SK-N-MC (cell line): ENCODE results near the gene CRIM1.
A peak's percentile ranks its signal among the peaks of the same experiment; 100 is the strongest.

Source experiments
- DNase-seq: peaks from one replicate; pipeline ENCODE4 v3.0.0-alpha.2; 2011; ENCODE audit warnings: low read depth, low spot score
- H3K27ac ChIP-seq: fragments of 200-600 bp; sonication (generic); 2 replicates; pipeline ENCODE4 v1.5.1; 2016; ENCODE audit warnings: mixed run types
- H3K36me3 ChIP-seq: fragments of 200-600 bp; sonication (generic); 2 replicates; pipeline ENCODE4 v1.6.1; 2017; ENCODE audit warnings: antibody characterized with exemption, low read length, mixed read lengths; ENCODE audit not compliant: insufficient read depth
- H3K4me3 ChIP-seq: fragments of 200-600 bp; sonication (generic); 2 replicates; pipeline ENCODE4 v1.5.1; 2016
- H3K9ac ChIP-seq: fragments of 200-600 bp; sonication (generic); 2 replicates; pipeline ENCODE4 v1.8.0; 2017; ENCODE audit warnings: mixed run types, mixed read lengths; ENCODE audit not compliant: insufficient read length
- H3K9me3 ChIP-seq: fragments of 200-600 bp; sonication (generic); 2 replicates; pipeline ENCODE4 v1.6.1; 2017; ENCODE audit warnings: low read depth, mild to moderate bottlenecking, antibody characterized with exemption, low read length, moderate library complexity, mixed read lengths
- EZH2 ChIP-seq: fragments of 200-600 bp; sonication (generic); IDR thresholded peaks from one replicate; pipeline ENCODE4 v1.6.1; 2017; ENCODE audit warnings: antibody characterized with exemption
- FOXP2 ChIP-seq: optimal IDR thresholded peaks from 2 replicates; pipeline ENCODE3; 2011; ENCODE audit warnings: mild to moderate bottlenecking, moderate library complexity; ENCODE audit not compliant: insufficient read depth; ENCODE audit errors: extremely low read length, control extremely low read depth
- POLR2AphosphoS5 ChIP-seq: IDR thresholded peaks from 2 replicates; pipeline ENCODE4 v1.6.1; 2012; ENCODE audit warnings: mild to moderate bottlenecking, low read depth, low read length, borderline replicate concordance

The CRIM1 gene

GRCh38 chr2:36423619-36424120 lies 68.1 kb downstream of the CRIM1 start:
- H3K9ac ChIP-seq: no peak overlapping the region
- H3K36me3 ChIP-seq: 0 out of 2 replicates have a peak, but pooled peaks cover 2% of the 10 kb centered on the region
- DNase-seq: no peak
- no peak for TF ChIP-seq FOXP2
- no peak for TF ChIP-seq POLR2AphosphoS5
- TF ChIP-seq EZH2: no peak
- no peak overlapping the region for H3K27ac ChIP-seq
- H3K9me3 ChIP-seq: no peaks in the 10 kb centered on the region
- H3K4me3 ChIP-seq: no peak overlapping the region

GRCh38 chr2:36425608-36426355 lies 70.2 kb downstream of the CRIM1 start:
- Histone ChIP-seq H3K4me3 (no peak overlapping the region), H3K9me3 (no peaks in the 10 kb centered on the region), H3K36me3 (peaks cover 2% of the 10 kb centered on the region; the same call in 1 of the 2 replicates), H3K27ac (no peak overlapping the region), H3K9ac (no peak overlapping the region)
- no peak for DNase-seq
- TF ChIP-seq FOXP2: no peak

GRCh38 chr2:36427790-36428243 lies 72.2 kb downstream of the CRIM1 start:
- no peak for TF ChIP-seq EZH2
- no peak for TF ChIP-seq FOXP2
- no peak for TF ChIP-seq POLR2AphosphoS5
- no peak for DNase-seq
- Histone ChIP-seq H3K36me3 (peaks cover 2% of the 10 kb centered on the region; the same call in 1 of the 2 replicates), H3K4me3 (no peak overlapping the region), H3K27ac (no peak overlapping the region), H3K9me3 (no peaks in the 10 kb centered on the region), H3K9ac (no peak overlapping the region)

GRCh38 chr2:36430549-36430948 lies 75.0 kb downstream of the CRIM1 start:
- Histone ChIP-seq H3K27ac (no peak overlapping the region), H3K4me3 (no peak overlapping the region), H3K36me3 (peaks cover 2% of the 10 kb centered on the region; the same call in 1 of the 2 replicates), H3K9me3 (no peaks in the 10 kb centered on the region), H3K9ac (no peak overlapping the region)
- TF ChIP-seq POLR2AphosphoS5 (no peak), FOXP2 (no peak), EZH2 (no peak)
- DNase-seq: no peak

GRCh38 chr2:36432479-36432878 lies 76.9 kb downstream of the CRIM1 start:
- Histone ChIP-seq H3K9ac (peak overlapping the region; percentile 38), H3K36me3 (no peaks in the 10 kb centered on the region; the same call in 1 of the 2 replicates), H3K9me3 (no peaks in the 10 kb centered on the region), H3K4me3 (peak overlapping the region; percentile 70; the same call in 1 of the 2 replicates), H3K27ac (peak overlapping the region; percentile 92)
- TF ChIP-seq POLR2AphosphoS5: no peak
- no peak for TF ChIP-seq FOXP2
- no peak for DNase-seq

GRCh38 chr2:36433311-36434217 lies 78.0 kb downstream of the CRIM1 start:
- H3K27ac ChIP-seq: peak overlapping the region; percentile 92
- H3K9me3 ChIP-seq: no peaks in the 10 kb centered on the region
- peak overlapping the region; percentile 19 for H3K9ac ChIP-seq
- TF ChIP-seq POLR2AphosphoS5 (no peak), FOXP2 (peak; percentile 22)
- peak; percentile 83 for DNase-seq
- no peaks in the 10 kb centered on the region; the same call in 1 of the 2 replicates for H3K36me3 ChIP-seq
- H3K4me3 ChIP-seq: peak overlapping the region; percentile 70

- Histone ChIP-seq H3K9ac (no peak overlapping the region), H3K4me3 (no peak overlapping the region), H3K36me3 (peaks cover 16% of the 10 kb centered on the region), H3K27ac (no peak overlapping the region), H3K9me3 (no peaks in the 10 kb centered on the region)
- no peak for TF ChIP-seq FOXP2
- TF ChIP-seq EZH2: no peak
- TF ChIP-seq POLR2AphosphoS5: no peak
- no peak for DNase-seq
Measured at GRCh38 chr2:36438449-36438977, 82.9 kb downstream of the CRIM1 start.

- no peak overlapping the region for H3K4me3 ChIP-seq
- H3K36me3 ChIP-seq: peaks cover 20% of the 10 kb centered on the region
- TF ChIP-seq EZH2 (no peak), POLR2AphosphoS5 (no peak), FOXP2 (no peak)
- H3K9ac ChIP-seq: no peak overlapping the region
- H3K27ac ChIP-seq: no peak overlapping the region
- no peak for DNase-seq
- H3K9me3 ChIP-seq: no peaks in the 10 kb centered on the region
Measured at GRCh38 chr2:36439084-36439483, 83.5 kb downstream of the CRIM1 start.
